ENCODE data around the gene FOXN1. TPM values are rescaled to one million over a fixed set of nuclear protein-coding genes. Genes with fewer than 3 reads are reported as not detected.
"Not testable (repeated sequence)": the region's sequence is repeated elsewhere in the genome, so short reads cannot be mapped to it uniquely, and the experiment has no call there.

FOXN1 gene
- total RNA-seq, 1 experiment from 2014 or later = not detected

DNA sequence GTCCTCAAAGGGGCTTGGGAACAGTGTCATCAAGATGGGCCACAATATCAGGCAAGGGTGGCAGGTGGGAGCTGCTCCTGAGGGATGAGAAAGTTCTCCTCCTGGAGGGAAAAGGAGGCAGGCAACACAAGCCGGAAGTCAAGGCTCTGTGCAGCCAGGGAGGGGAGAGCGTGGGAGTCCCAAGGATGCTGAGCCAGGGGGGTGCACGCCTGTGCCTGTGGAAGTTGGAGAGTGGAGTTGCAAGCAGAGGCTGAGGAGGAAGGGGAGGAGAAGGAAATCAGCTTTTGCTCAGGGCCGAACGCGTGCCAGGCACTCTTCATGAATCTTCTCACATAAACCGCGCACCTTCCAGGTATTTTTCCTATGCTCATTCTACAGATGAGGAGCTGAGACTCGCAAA is 40.1 kb upstream of the FOXN1 start:
- ChIA-PET CTCF (interaction anchor here (0.8 to 1.0 kb wide), 3 partner anchors 19 to 551 kb away, joined by 3 read pairs; no protein-coding TSS in a partner anchor), POLR2A (no interaction called here)
- H3K9me3 Mint-ChIP-seq (ENCODE audit: unreplicated experiment) = no peaks in the 10 kb centered on the region
- BruUV-seq (replicated peaks) = no TSS peak
- no peak for DNase-seq (ENCODE audit: unreplicated experiment)
- H3K4me3 Mint-ChIP-seq (ENCODE audit: unreplicated experiment) = peak overlapping the region; percentile 36
- H3K36me3 Mint-ChIP-seq (ENCODE audit: insufficient read depth, unreplicated experiment) = no peaks in the 10 kb centered on the region
- peaks cover 11% of the 10 kb centered on the region for H3K27me3 Mint-ChIP-seq (ENCODE audit: insufficient read depth, unreplicated experiment)
- TF ChIP-seq, protein P1, sequence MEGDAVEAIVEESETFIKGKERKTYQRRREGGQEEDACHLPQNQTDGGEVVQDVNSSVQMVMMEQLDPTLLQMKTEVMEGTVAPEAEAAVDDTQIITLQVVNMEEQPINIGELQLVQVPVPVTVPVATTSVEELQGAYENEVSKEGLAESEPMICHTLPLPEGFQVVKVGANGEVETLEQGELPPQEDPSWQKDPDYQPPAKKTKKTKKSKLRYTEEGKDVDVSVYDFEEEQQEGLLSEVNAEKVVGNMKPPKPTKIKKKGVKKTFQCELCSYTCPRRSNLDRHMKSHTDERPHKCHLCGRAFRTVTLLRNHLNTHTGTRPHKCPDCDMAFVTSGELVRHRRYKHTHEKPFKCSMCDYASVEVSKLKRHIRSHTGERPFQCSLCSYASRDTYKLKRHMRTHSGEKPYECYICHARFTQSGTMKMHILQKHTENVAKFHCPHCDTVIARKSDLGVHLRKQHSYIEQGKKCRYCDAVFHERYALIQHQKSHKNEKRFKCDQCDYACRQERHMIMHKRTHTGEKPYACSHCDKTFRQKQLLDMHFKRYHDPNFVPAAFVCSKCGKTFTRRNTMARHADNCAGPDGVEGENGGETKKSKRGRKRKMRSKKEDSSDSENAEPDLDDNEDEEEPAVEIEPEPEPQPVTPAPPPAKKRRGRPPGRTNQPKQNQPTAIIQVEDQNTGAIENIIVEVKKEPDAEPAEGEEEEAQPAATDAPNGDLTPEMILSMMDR (IDR thresholded peaks at IDR 0.05; ENCODE audit: unreplicated experiment) = no peak
- H3K27ac Mint-ChIP-seq (ENCODE audit: low read depth, unreplicated experiment) = no peak overlapping the region
- intact Hi-C loops (cut with micrococcal nuclease) = no loop called here
- H3K4me1 Mint-ChIP-seq (ENCODE audit: insufficient read depth, unreplicated experiment) = peaks cover 12% of the 10 kb centered on the region

DNA sequence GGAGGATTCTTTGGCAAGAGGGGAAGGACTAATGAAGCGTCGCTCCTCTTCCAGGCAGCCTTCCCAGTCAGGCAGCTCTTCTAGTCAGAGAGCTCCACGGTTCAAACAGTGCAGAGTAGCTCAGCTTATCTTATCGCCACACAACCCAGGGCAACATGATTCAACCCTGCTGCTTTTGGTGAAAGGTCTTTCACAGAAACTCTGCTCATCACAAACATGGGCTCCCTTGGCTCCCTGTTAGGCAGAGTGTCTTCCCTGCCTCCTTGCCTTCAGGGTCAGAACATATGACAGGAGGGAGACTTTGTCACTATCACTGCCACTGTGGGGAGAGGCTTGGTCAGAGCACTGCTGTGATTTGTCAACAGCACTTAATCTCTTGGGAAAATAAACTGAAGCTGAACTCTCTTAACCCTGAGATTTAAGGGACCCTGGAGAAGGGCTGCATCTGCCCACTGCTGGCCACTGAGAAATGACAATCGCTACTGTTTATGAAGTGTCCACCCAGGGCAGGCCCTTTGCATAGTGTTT is 39.6 kb upstream of the FOXN1 start:
- no peak overlapping the region for H3K27ac Mint-ChIP-seq (ENCODE audit: low read depth, unreplicated experiment)
- no peaks in the 10 kb centered on the region for H3K36me3 Mint-ChIP-seq (ENCODE audit: insufficient read depth, unreplicated experiment)
- no peaks in the 10 kb centered on the region for H3K9me3 Mint-ChIP-seq (ENCODE audit: unreplicated experiment)
- ChIA-PET POLR2A (interaction anchor here (0.7 to 1.1 kb wide), 2 partner anchors 14 to 16 kb away, joined by 3 read pairs; no protein-coding TSS in a partner anchor), CTCF (interaction anchor here (0.8 to 1.0 kb wide), 3 partner anchors 18 to 551 kb away, joined by 3 read pairs; no protein-coding TSS in a partner anchor)
- TF ChIP-seq, protein P1 (IDR thresholded peaks at IDR 0.05; ENCODE audit: unreplicated experiment) = no peak
- H3K4me3 Mint-ChIP-seq (ENCODE audit: unreplicated experiment) = no peak overlapping the region
- DNase-seq (ENCODE audit: unreplicated experiment) = no peak
- H3K4me1 Mint-ChIP-seq (ENCODE audit: insufficient read depth, unreplicated experiment) = peaks cover 13% of the 10 kb centered on the region
- BruUV-seq (replicated peaks) = no TSS peak
- peaks cover 11% of the 10 kb centered on the region for H3K27me3 Mint-ChIP-seq (ENCODE audit: insufficient read depth, unreplicated experiment)
- intact Hi-C loops (cut with micrococcal nuclease) = no loop called here

DNA sequence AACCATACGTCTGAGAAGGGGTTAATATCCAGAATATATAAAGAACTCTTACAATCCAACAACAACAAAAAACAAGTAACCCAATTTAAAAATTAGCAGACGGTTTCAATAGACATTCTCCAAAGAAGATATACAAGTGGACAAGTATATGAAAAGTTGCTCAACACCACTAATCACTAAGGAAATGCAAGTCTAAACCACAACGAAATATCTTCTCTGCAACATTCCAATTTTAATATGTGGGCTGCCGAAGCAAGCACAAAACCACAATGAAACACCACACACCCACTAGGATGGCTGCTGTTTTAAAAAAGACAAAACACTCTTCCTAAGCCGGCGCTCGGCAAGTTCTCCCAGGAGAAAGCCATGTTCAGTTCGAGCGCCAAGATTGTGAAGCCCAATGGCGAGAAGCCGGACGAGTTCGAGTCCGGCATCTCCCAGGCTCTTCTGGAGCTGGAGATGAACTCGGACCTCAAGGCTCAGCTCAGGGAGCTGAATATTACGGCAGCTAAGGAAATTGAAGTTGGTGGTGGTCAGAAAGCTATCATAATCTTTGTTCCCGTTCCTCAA is 38.6 kb upstream of the FOXN1 start:
- POLR2A ChIA-PET = interaction anchor here (0.7 to 1.1 kb wide), 2 partner anchors 13 to 17 kb away, joined by 3 read pairs; no protein-coding TSS in a partner anchor
- CTCF ChIA-PET = interaction anchor here (0.6 to 1.1 kb wide), 2 partner anchors 73 to 132 kb away, joined by 3 to 4 read pairs; partner anchors contain the start of genes IFT20 and TNFAIP1
- Mint-ChIP-seq H3K36me3 (ENCODE audit: insufficient read depth, unreplicated experiment) (no peaks in the 10 kb centered on the region), H3K4me3 (ENCODE audit: unreplicated experiment) (no peak overlapping the region), H3K9me3 (ENCODE audit: unreplicated experiment) (no peaks in the 10 kb centered on the region), H3K27ac (ENCODE audit: low read depth, unreplicated experiment) (no peak overlapping the region), H3K27me3 (ENCODE audit: insufficient read depth, unreplicated experiment) (peaks cover 11% of the 10 kb centered on the region), H3K4me1 (ENCODE audit: insufficient read depth, unreplicated experiment) (peaks cover 19% of the 10 kb centered on the region)
- TF ChIP-seq, protein P1 (IDR thresholded peaks at IDR 0.05; ENCODE audit: unreplicated experiment) = no peak
- peak; percentile 13 for DNase-seq (ENCODE audit: unreplicated experiment)
- no TSS peak for BruUV-seq (replicated peaks)
- intact Hi-C loops (cut with micrococcal nuclease) = no loop called here

DNA sequence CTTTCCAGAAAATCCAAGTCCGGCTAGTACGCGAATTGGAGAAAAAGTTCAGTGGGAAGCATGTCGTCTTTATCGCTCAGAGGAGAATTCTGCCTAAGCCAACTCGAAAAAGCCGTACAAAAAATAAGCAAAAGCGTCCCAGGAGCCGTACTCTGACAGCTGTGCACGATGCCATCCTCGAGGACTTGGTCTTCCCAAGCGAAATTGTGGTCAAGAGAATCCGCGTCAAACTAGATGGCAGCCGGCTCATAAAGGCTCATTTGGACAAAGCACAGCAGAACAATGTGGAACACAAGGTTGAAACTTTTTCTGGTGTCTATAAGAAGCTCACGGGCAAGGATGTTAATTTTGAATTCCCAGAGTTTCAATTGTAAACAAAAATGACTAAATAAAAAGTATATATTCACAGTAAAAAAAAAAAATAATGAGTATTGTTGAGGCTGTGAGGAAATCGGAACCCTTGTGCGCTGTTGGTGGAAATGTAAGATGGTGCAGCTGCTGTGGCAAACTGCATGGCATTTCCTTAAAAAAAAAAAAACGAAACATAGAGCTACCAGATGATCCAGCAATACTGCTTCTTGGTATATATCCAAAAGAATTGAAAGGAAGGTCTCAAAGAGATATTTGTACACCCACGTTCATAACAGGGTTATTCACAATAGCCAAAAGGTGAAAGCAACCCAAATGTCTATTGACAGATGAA is 38.0 kb upstream of the FOXN1 start:
- POLR2A ChIA-PET; H3K4me3 Mint-ChIP-seq (ENCODE audit: unreplicated experiment); H3K9me3 Mint-ChIP-seq (ENCODE audit: unreplicated experiment); H3K36me3 Mint-ChIP-seq (ENCODE audit: insufficient read depth, unreplicated experiment); DNase-seq (ENCODE audit: unreplicated experiment); H3K27ac Mint-ChIP-seq (ENCODE audit: low read depth, unreplicated experiment); intact Hi-C loops (cut with micrococcal nuclease): not testable (repeated sequence)
- TSS peak; percentile 95 for BruUV-seq (replicated peaks)
- CTCF ChIA-PET = interaction anchor here (0.6 to 1.1 kb wide), 4 partner anchors 27 to 217 kb away, joined by 3 to 4 read pairs (median 3); no protein-coding TSS in a partner anchor
- H3K27me3 Mint-ChIP-seq (ENCODE audit: insufficient read depth, unreplicated experiment) = peaks cover 11% of the 10 kb centered on the region
- peaks cover 19% of the 10 kb centered on the region for H3K4me1 Mint-ChIP-seq (ENCODE audit: insufficient read depth, unreplicated experiment)
